Activated CD8-positive, alpha-beta T cell treated with anti-CD3 and anti-CD28 coated beads, Interleukin-2, amount 10 ng/mL, durations not matched to agents 7 days and 5 days (primary cell): Measurements from ENCODE around the gene ATP9B. TPM values are rescaled to one million over a fixed set of nuclear protein-coding genes. Genes with fewer than 3 reads are reported as not detected.

Experiments used
- ATAC-seq: fragments of 150-1000 bp; cut with Tn5 transposase; one replicate; pipeline ENCODE4 v1.10.0; 2021; ENCODE audit warnings: moderate library complexity
- CTCF ChIA-PET: fragments of 350-600 bp; sonication (Branson Sonifier 250); formaldehyde crosslinking; loops from one replicate; lab custom pipeline; 2021; ENCODE audit warnings: antibody characterized with exemption; lab: Charles Lee
- POLR2A ChIA-PET: fragments of 350-600 bp; sonication (Branson Sonifier 250); formaldehyde crosslinking; loops from one replicate; lab custom pipeline; 2021; ENCODE audit warnings: antibody characterized with exemption; lab: Charles Lee
- DNase-seq: peaks from one replicate; pipeline ENCODE4 v3.0.0-alpha.2; 2020
- H3K27ac Mint-ChIP-seq: one replicate; pipeline ENCODE4 v1.8.0; 2021; ENCODE audit warnings: mild to moderate bottlenecking, mixed read lengths
- H3K27me3 Mint-ChIP-seq: one replicate; pipeline ENCODE4 v1.8.0; 2021; ENCODE audit warnings: low read depth, mixed read lengths
- H3K36me3 Mint-ChIP-seq: one replicate; pipeline ENCODE4 v1.8.0; 2021; ENCODE audit warnings: low read depth, mixed read lengths
- H3K4me1 Mint-ChIP-seq: one replicate; pipeline ENCODE4 v1.8.0; 2021; ENCODE audit warnings: low read depth, mixed read lengths
- H3K4me3 Mint-ChIP-seq: one replicate; pipeline ENCODE4 v1.8.0; 2021; ENCODE audit warnings: mild to moderate bottlenecking, mixed read lengths
- H3K9me3 Mint-ChIP-seq: one replicate; pipeline ENCODE4 v1.8.0; 2022; ENCODE audit warnings: mixed read lengths; ENCODE audit not compliant: insufficient read depth
- total RNA-seq, 2 experiments: library from RNA; stranded (reverse); gene quantifications; one replicate each; pipeline ENCODE4 v1.2.3, GENCODE V29; 2021

The ATP9B gene
- total RNA-seq, 2 experiments from 2014 or later, result 24.8 to 27.3 TPM

- ChIA-PET POLR2A (no interaction called here), CTCF (no interaction called here)
- Mint-ChIP-seq H3K36me3 (peaks cover 34% of the 10 kb centered on the region), H3K27me3 (no peaks in the 10 kb centered on the region), H3K4me1 (peaks cover 7% of the 10 kb centered on the region), H3K4me3 (no peak overlapping the region), H3K9me3 (no peaks in the 10 kb centered on the region), H3K27ac (no peak overlapping the region)
- DNase-seq, result no peak
- no peak for ATAC-seq
Observed at GRCh38 chr18:79410731-79411613, 341.8 kb downstream of the ATP9B start.

GRCh38 chr18:79411614-79412526, 342.7 kb downstream of the ATP9B start:
- Mint-ChIP-seq H3K27ac (no peak overlapping the region), H3K36me3 (peaks cover 29% of the 10 kb centered on the region), H3K4me3 (no peak overlapping the region), H3K4me1 (peaks cover 4% of the 10 kb centered on the region), H3K27me3 (no peaks in the 10 kb centered on the region), H3K9me3 (no peaks in the 10 kb centered on the region)
- ChIA-PET POLR2A (no interaction called here), CTCF (no interaction called here)
- no peak for ATAC-seq
- no peak for DNase-seq

- no peak overlapping the region for H3K27ac Mint-ChIP-seq
- ChIA-PET CTCF (no interaction called here), POLR2A (no interaction called here)
- peaks cover 3% of the 10 kb centered on the region for H3K4me1 Mint-ChIP-seq
- no peaks in the 10 kb centered on the region for H3K27me3 Mint-ChIP-seq
- no peak overlapping the region for H3K4me3 Mint-ChIP-seq
- H3K36me3 Mint-ChIP-seq, result peaks cover 22% of the 10 kb centered on the region
- H3K9me3 Mint-ChIP-seq, result no peaks in the 10 kb centered on the region
- ATAC-seq (no peak), DNase-seq (no peak)
Observed at GRCh38 chr18:79413025-79413424, 343.8 kb downstream of the ATP9B start.

GRCh38 chr18:79413426-79413825, 344.2 kb downstream of the ATP9B start:
- no peaks in the 10 kb centered on the region for H3K27me3 Mint-ChIP-seq

GRCh38 chr18:79413901-79414300, 344.7 kb downstream of the ATP9B start:
- Mint-ChIP-seq H3K9me3 (no peaks in the 10 kb centered on the region), H3K4me3 (no peak overlapping the region), H3K4me1 (peaks cover 3% of the 10 kb centered on the region), H3K27ac (no peak overlapping the region), H3K27me3 (no peaks in the 10 kb centered on the region), H3K36me3 (peaks cover 22% of the 10 kb centered on the region)
- ChIA-PET CTCF (interaction anchor here (0.8 kb wide), 1 partner anchor 9 kb away, joined by 3 read pairs; no protein-coding TSS in a partner anchor), POLR2A (interaction anchor here (1.0 kb wide), 1 partner anchor 8 kb away, joined by 3 read pairs; no protein-coding TSS in a partner anchor)
- DNase-seq (no peak), ATAC-seq (no peak)

More at GRCh38 chr18:79413426-79413825, 344.2 kb downstream of the ATP9B start:
- DNase-seq (no peak), ATAC-seq (no peak)
- Mint-ChIP-seq H3K27ac (no peak overlapping the region), H3K4me1 (peaks cover 3% of the 10 kb centered on the region), H3K4me3 (no peak overlapping the region), H3K36me3 (peaks cover 22% of the 10 kb centered on the region), H3K9me3 (no peaks in the 10 kb centered on the region)
- POLR2A ChIA-PET, result no interaction called here
- CTCF ChIA-PET, result no interaction called here

GRCh38 chr18:79416022-79416676, 347.0 kb downstream of the ATP9B start:
- no peaks in the 10 kb centered on the region for H3K9me3 Mint-ChIP-seq
- peaks cover 3% of the 10 kb centered on the region for H3K4me1 Mint-ChIP-seq
- no peak for DNase-seq
- no peaks in the 10 kb centered on the region for H3K27me3 Mint-ChIP-seq
- ChIA-PET POLR2A (no interaction called here), CTCF (interaction anchor here (1.0 to 1.2 kb wide), 2 partner anchors 13 to 37 kb away, joined by 3 read pairs; no protein-coding TSS in a partner anchor)
- ATAC-seq, result no peak
- no peak overlapping the region for H3K27ac Mint-ChIP-seq
- peaks cover 28% of the 10 kb centered on the region for H3K36me3 Mint-ChIP-seq
- no peak overlapping the region for H3K4me3 Mint-ChIP-seq

- no peaks in the 10 kb centered on the region for H3K9me3 Mint-ChIP-seq
- ChIA-PET POLR2A (no interaction called here), CTCF (interaction anchor here (1.0 to 1.2 kb wide), 2 partner anchors 13 to 38 kb away, joined by 3 read pairs; no protein-coding TSS in a partner anchor)
- no peaks in the 10 kb centered on the region for H3K27me3 Mint-ChIP-seq
- no peak overlapping the region for H3K4me3 Mint-ChIP-seq
- peaks cover 3% of the 10 kb centered on the region for H3K4me1 Mint-ChIP-seq
- no peak for ATAC-seq
- H3K36me3 Mint-ChIP-seq, result peaks cover 26% of the 10 kb centered on the region
- DNase-seq, result no peak
- peak overlapping the region; percentile 15 for H3K27ac Mint-ChIP-seq
Observed at GRCh38 chr18:79416677-79417052, 347.5 kb downstream of the ATP9B start.

GRCh38 chr18:79418236-79418635, 349.0 kb downstream of the ATP9B start:
- peaks cover 21% of the 10 kb centered on the region for H3K36me3 Mint-ChIP-seq
- ChIA-PET CTCF (no interaction called here), POLR2A (no interaction called here)
- H3K9me3 Mint-ChIP-seq, result no peaks in the 10 kb centered on the region
- H3K4me1 Mint-ChIP-seq, result peaks cover 3% of the 10 kb centered on the region
- no peak for ATAC-seq
- no peak for DNase-seq
- H3K27ac Mint-ChIP-seq, result no peak overlapping the region
- no peak overlapping the region for H3K4me3 Mint-ChIP-seq
- no peaks in the 10 kb centered on the region for H3K27me3 Mint-ChIP-seq

- ChIA-PET POLR2A (no interaction called here), CTCF (no interaction called here)
- ATAC-seq, result no peak
- Mint-ChIP-seq H3K36me3 (peaks cover 17% of the 10 kb centered on the region), H3K9me3 (no peaks in the 10 kb centered on the region), H3K27ac (no peak overlapping the region), H3K4me1 (peaks cover 3% of the 10 kb centered on the region), H3K27me3 (no peaks in the 10 kb centered on the region), H3K4me3 (no peak overlapping the region)
- DNase-seq, result no peak
Observed at GRCh38 chr18:79418642-79419041, 349.4 kb downstream of the ATP9B start.

- ChIA-PET CTCF (no interaction called here), POLR2A (no interaction called here)
- Mint-ChIP-seq H3K4me3 (no peak overlapping the region), H3K27me3 (no peaks in the 10 kb centered on the region), H3K9me3 (no peaks in the 10 kb centered on the region), H3K4me1 (peaks cover 10% of the 10 kb centered on the region), H3K36me3 (peaks cover 9% of the 10 kb centered on the region), H3K27ac (no peak overlapping the region)
- ATAC-seq, result no peak
- no peak for DNase-seq
Observed at GRCh38 chr18:79420033-79420745, 351.0 kb downstream of the ATP9B start.
